Stimulated activated CD8-positive, alpha-beta memory T cell treated with anti-CD3 and anti-CD28 coated beads, Interleukin-12 subunit alpha, Interleukin-12 subunit beta, amount 100 ng/mL, for 24 hours (primary cell): ENCODE results near the gene PYGO2.
"Not testable (repeated sequence)": the region's sequence is repeated elsewhere in the genome, so short reads cannot be mapped to it uniquely, and the experiment has no call there.

Experiments used
- DNase-seq: peaks from one replicate; pipeline ENCODE4 v3.0.0-alpha.2; 2020; ENCODE audit errors: extremely low read depth

PYGO2 gene

GRCh38 chr1:154978360-154978759 is 16.8 kb upstream of the PYGO2 start:
- DNase-seq = no peak

GRCh38 chr1:154977762-154978161 is 16.2 kb upstream of the PYGO2 start:
- not testable (repeated sequence) for DNase-seq

- DNase-seq = no peak
Observed at GRCh38 chr1:154975409-154976059, 14.0 kb upstream of the PYGO2 start.

GRCh38 chr1:154974808-154975408 is 13.3 kb upstream of the PYGO2 start:
- peak; percentile 82 for DNase-seq

- DNase-seq = peak; percentile 87
Observed at GRCh38 chr1:154974102-154974807, 12.7 kb upstream of the PYGO2 start, which contains the start of gene CKS1B. Gene CKS1B (plus strand): TSS chr1:154974681. CDS start chr1:154974746, 65 bp downstream.

- peak; percentile 71 for DNase-seq
Observed at GRCh38 chr1:154973344-154974101, 11.9 kb upstream of the PYGO2 start.

GRCh38 chr1:154972517-154973343 is 11.1 kb upstream of the PYGO2 start:
- no peak for DNase-seq

- DNase-seq = no peak
Observed at GRCh38 chr1:154972213-154972516, 10.6 kb upstream of the PYGO2 start.

GRCh38 chr1:154971341-154971998 is 9.9 kb upstream of the PYGO2 start:
- DNase-seq = no peak

GRCh38 chr1:154970631-154971340 is 9.2 kb upstream of the PYGO2 start, which contains the start of gene SHC1:
Gene SHC1 (minus strand): TSS chr1:154970747. CDS start chr1:154970526, 221 bp downstream.
- no peak for DNase-seq

- DNase-seq = no peak
Observed at GRCh38 chr1:154969860-154970452, 8.4 kb upstream of the PYGO2 start.

GRCh38 chr1:154969246-154969645 is 7.7 kb upstream of the PYGO2 start:
- DNase-seq = no peak

GRCh38 chr1:154968731-154969130 is 7.1 kb upstream of the PYGO2 start:
- no peak for DNase-seq

- no peak for DNase-seq
Observed at GRCh38 chr1:154967331-154967950, 5.9 kb upstream of the PYGO2 start.

- DNase-seq = no peak
Observed at GRCh38 chr1:154966111-154966510, 4.5 kb upstream of the PYGO2 start.

- DNase-seq = no peak
Observed at GRCh38 chr1:154964359-154964758, 2.8 kb upstream of the PYGO2 start.

- no peak for DNase-seq
Observed at GRCh38 chr1:154963643-154964042, 2.1 kb upstream of the PYGO2 start.

GRCh38 chr1:154962795-154963330 is 1.3 kb upstream of the PYGO2 start:
- no peak for DNase-seq

GRCh38 chr1:154962156-154962749 is 671 bp upstream of the PYGO2 start:
- DNase-seq = no peak
